ENCODE results near the gene ACTN4. TPM values are rescaled to one million over a fixed set of nuclear protein-coding genes. Genes with fewer than 3 reads are reported as not detected.
A peak's percentile ranks its signal among the peaks of the same experiment; 100 is the strongest.

The ACTN4 gene
- polyA plus RNA-seq, 2 of the 4 experiments (the other 2 are of a cell fraction): 605 to 967 TPM

DNA sequence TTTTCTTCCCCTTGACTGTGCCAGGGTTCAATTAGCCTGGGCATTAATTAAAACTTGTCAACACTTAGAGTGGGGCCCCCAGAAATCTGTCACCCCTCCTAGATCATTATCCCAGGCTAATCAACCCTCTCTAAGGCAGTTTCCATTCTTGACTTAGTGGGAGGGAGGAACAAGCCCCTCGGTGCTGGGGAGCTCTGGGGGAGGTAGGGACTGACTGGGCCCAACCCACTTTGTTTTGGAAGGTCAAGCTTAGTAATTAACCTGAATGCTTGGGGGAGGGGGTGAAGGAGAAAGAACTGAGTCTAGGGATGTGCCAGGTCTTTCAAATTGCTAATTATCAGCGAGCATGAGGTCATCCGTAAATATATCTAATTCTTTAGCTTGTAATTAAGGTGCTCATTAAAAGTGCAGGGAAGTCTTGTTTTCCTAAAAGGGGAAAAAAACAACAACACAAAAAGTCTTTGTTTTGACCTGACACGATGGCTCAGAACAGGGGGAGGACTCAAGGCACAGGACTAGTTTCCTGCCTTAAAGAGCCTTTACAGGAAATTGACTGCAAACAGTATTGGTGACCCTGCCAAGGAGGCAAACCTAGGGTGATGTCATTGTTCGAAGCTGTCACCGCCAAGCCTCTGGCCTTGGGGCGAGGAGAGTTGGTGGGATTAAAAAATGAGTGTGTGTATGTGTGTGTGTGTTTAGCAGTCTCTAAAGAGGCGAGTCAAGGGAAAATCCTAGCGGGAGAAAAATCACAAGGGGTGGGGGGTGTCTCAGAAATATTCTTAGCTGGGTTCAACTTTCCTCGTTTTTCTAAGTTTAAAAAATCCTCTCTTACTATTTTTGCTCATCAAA lies 19.4 kb downstream of the ACTN4 start (continued):
- TF ChIP-seq, protein P1, sequence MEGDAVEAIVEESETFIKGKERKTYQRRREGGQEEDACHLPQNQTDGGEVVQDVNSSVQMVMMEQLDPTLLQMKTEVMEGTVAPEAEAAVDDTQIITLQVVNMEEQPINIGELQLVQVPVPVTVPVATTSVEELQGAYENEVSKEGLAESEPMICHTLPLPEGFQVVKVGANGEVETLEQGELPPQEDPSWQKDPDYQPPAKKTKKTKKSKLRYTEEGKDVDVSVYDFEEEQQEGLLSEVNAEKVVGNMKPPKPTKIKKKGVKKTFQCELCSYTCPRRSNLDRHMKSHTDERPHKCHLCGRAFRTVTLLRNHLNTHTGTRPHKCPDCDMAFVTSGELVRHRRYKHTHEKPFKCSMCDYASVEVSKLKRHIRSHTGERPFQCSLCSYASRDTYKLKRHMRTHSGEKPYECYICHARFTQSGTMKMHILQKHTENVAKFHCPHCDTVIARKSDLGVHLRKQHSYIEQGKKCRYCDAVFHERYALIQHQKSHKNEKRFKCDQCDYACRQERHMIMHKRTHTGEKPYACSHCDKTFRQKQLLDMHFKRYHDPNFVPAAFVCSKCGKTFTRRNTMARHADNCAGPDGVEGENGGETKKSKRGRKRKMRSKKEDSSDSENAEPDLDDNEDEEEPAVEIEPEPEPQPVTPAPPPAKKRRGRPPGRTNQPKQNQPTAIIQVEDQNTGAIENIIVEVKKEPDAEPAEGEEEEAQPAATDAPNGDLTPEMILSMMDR (IDR thresholded peaks at IDR 0.05): no peak
- TF ChIP-seq TFCP2L1 (CRISPR knock-in tag; IDR thresholded peaks at IDR 0.05) (no peak), POLR2AphosphoS2 (conservative IDR thresholded peaks at IDR 0.05; ENCODE audit: low read length) (no peak), GATA3 (IDR thresholded peaks at IDR 0.05; ENCODE audit: borderline replicate concordance) (no peak; the same call in 1 of the 2 replicates), HDAC2 (IDR thresholded peaks at IDR 0.05) (no peak), JUNB (IDR thresholded peaks at IDR 0.05) (no peak), HOXB5 (CRISPR knock-in tag; IDR thresholded peaks at IDR 0.05) (no peak), RFX5 (IDR thresholded peaks at IDR 0.05) (no peak), MYC (IDR thresholded peaks at IDR 0.05; ENCODE audit: borderline replicate concordance, low read length) (no peak), NPAS2 (CRISPR knock-in tag; IDR thresholded peaks at IDR 0.05; ENCODE audit: borderline replicate concordance) (no peak), JUN (IDR thresholded peaks at IDR 0.05) (no peak; a peak in 1 of 5 replicates), TP53 (CRISPR knock-in tag; IDR thresholded peaks at IDR 0.05) (peak; percentile 35; the same call in 1 of the 2 replicates), HOXA7 (CRISPR knock-in tag; IDR thresholded peaks at IDR 0.05) (peak; percentile 59; the same call in 1 of the 2 replicates), MAFK (IDR thresholded peaks at IDR 0.05; ENCODE audit: partially characterized antibody) (no peak), RNF2 (IDR thresholded peaks at IDR 0.05; ENCODE audit: borderline replicate concordance, low read depth) (no peak), CHD4 (IDR thresholded peaks at IDR 0.05; ENCODE audit: borderline replicate concordance) (no peak), ESRRA (IDR thresholded peaks at IDR 0.05; ENCODE audit: borderline replicate concordance, low read length) (0 out of 2 replicates have a peak, but pooled peaks have one; percentile 5), CBX2 (IDR thresholded peaks at IDR 0.05; ENCODE audit: borderline replicate concordance, low read depth) (no peak), NFE2L2 (conservative IDR thresholded peaks at IDR 0.05; ENCODE audit: low read length) (no peak)
- TF ChIP-seq, protein P2, sequence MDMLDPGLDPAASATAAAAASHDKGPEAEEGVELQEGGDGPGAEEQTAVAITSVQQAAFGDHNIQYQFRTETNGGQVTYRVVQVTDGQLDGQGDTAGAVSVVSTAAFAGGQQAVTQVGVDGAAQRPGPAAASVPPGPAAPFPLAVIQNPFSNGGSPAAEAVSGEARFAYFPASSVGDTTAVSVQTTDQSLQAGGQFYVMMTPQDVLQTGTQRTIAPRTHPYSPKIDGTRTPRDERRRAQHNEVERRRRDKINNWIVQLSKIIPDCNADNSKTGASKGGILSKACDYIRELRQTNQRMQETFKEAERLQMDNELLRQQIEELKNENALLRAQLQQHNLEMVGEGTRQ (IDR thresholded peaks at IDR 0.05): no peak
- TF ChIP-seq, protein P3, sequence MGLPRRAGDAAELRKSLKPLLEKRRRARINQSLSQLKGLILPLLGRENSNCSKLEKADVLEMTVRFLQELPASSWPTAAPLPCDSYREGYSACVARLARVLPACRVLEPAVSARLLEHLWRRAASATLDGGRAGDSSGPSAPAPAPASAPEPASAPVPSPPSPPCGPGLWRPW (IDR thresholded peaks at IDR 0.05): no peak

DNA sequence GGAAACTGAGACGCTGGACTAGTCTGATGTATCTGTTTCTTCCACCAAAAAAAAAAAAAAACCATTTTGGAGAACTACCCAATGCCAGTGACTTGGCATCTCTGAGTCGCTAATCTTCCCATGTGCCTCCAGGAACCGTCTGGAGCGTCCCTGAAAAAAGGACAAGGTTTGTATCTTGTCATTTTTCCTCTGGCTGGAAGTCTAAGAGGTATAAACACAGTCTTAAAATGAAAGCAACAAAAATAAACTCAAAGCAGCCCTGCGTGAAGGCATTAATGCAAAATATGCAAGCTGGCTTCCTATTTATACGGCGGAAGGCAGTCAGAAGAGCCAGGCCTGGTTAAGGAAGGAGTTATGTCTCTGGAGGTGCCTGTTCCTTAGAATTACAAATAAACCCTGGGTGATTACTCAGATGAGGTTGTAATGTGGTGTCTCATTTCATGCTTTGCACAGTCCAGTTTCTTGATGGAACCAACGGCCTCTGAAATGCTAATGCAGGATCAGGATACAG lies 20.3 kb downstream of the ACTN4 start:
- H3K4me1 ChIP-seq: peaks cover 97% of the 10 kb centered on the region
- TF ChIP-seq EHF (CRISPR knock-in tag; IDR thresholded peaks at IDR 0.05) (peak; percentile 46; the same call in 1 of the 2 replicates), MAFK (IDR thresholded peaks at IDR 0.05; ENCODE audit: partially characterized antibody) (peak; percentile 65), GATA3 (IDR thresholded peaks at IDR 0.05; ENCODE audit: borderline replicate concordance) (no peak)
- H3K27ac ChIP-seq: peak overlapping the region; percentile 75 to 91
- FAIRE-seq (no peak), ATAC-seq (peak in 1 of 2 experiments; percentile 4; a peak in 3 of 6 replicates), DNase-seq (ENCODE audit: low read depth in 1 of 2, low spot score in 1 of 2) (no peak)
- H3K4me2 ChIP-seq: peak overlapping the region; percentile 77
- POLR2A ChIA-PET: interaction anchor here (0.7 to 6.4 kb wide), 5 partner anchors 9 to 963 kb away, joined by 3 to 30 read pairs (median 7); partner anchors contain the start of gene ACTN4
- CTCF ChIA-PET: interaction anchor here (1.0 to 20.1 kb wide), 8 partner anchors 6 to 52 kb away, joined by 3 to 336 read pairs (median 8); partner anchors contain the start of gene ACTN4
- no peak overlapping the region for H3K4me3 ChIP-seq
- WGBS (ENCODE audit: missing lambda C conversion rate): 56% methylated on average over 8 of the region's 8 CpGs
- no peaks in the 10 kb centered on the region for H3K9me3 ChIP-seq
